ENCODE results near the gene C2orf78. TPM values are rescaled to one million over a fixed set of nuclear protein-coding genes. Genes with fewer than 3 reads are reported as not detected.

Gene C2orf78
- total and polyA plus RNA-seq, 10 donors, result not detected

DNA sequence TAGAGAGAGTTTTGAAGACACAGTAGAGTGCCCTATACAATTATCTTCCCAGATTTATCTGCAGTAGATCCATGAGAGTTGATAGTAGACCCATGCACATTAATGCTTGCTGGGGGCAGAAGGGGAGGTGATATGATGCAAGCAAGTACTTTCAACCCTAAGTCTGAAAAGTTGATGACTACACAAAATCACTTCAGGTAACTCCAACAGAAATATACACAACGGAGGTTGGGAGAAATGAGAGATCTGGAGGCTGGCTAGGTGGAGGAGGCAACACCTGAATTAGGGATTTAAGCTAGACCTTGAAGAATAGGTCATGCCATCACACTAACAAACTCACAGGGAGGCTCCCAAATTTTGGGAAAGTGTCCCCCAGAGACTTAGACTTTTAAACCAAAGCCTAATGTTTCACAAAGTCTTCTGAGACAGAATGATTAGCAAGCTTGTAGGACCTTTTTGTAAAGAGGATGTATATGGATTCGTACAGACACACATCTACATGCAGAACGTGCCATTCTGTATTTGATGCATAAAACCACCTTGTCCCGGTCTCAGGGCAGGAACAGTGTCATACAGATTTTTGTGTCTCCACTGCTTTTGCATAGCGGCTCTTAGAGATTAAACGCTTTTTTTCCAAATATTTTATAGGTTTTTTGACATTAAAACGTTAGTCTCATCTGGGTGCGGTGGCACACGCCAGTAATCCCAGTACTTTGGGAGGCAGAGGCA, 43.8 kb downstream of the C2orf78 start:
- Histone ChIP-seq H3K9me3 (no peaks in the 10 kb centered on the region), H3K27me3 (replicated peaks in 1 of 7) (no peaks in the 10 kb centered on the region), H3K27ac (peak overlapping the region; percentile 87 to 98 (median 96)), H3K36me3 (peaks cover 3 to 23% (median 15%) of the 10 kb centered on the region in 6 donors), H3K4me1 (peaks cover 12 to 57% (median 33%) of the 10 kb centered on the region in 6 donors), H3K4me3 (peak overlapping the region; percentile 57 to 90 (median 74))
- TF ChIP-seq POLR2A (IDR thresholded peaks at IDR 0.05) (no peak), POLR2AphosphoS5 (IDR thresholded peaks at IDR 0.05) (no peak)
- TF ChIP-seq, protein P1, sequence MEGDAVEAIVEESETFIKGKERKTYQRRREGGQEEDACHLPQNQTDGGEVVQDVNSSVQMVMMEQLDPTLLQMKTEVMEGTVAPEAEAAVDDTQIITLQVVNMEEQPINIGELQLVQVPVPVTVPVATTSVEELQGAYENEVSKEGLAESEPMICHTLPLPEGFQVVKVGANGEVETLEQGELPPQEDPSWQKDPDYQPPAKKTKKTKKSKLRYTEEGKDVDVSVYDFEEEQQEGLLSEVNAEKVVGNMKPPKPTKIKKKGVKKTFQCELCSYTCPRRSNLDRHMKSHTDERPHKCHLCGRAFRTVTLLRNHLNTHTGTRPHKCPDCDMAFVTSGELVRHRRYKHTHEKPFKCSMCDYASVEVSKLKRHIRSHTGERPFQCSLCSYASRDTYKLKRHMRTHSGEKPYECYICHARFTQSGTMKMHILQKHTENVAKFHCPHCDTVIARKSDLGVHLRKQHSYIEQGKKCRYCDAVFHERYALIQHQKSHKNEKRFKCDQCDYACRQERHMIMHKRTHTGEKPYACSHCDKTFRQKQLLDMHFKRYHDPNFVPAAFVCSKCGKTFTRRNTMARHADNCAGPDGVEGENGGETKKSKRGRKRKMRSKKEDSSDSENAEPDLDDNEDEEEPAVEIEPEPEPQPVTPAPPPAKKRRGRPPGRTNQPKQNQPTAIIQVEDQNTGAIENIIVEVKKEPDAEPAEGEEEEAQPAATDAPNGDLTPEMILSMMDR (IDR thresholded peaks at IDR 0.05 in 8 of 11, conservative IDR thresholded peaks at IDR 0.05 in 3 of 11), result no peak
- intact Hi-C loops (cut with DNase I; ENCODE audit: low total_unique reads), result no loop called here
- WGBS, 5 donors, result 77 to 86% (median 80%) methylated on average over 9 of the region's 9 CpGs
- DNase-seq, result no peak

DNA sequence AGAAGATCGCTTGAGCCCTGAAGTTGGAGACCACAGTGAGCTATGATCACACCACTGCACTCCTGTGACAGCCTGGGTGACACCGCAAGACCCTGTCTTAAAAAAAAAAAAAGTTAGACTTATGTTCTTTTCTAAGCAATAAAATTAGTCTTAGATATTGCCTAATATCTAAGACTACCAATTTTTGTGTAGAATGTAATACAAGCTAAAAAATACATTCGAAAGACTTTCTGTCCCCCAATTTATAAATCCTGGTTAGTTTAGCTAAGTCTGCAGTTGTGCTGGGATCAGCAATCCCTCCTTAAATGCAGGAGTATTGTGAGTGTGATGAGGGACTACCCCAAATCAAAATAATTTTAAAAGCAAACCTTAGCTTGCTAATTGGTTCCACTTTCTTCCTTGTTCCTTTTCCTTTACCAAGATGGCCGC, 44.4 kb downstream of the C2orf78 start:
- H3K27ac ChIP-seq, result peak overlapping the region; percentile 87 to 98 (median 96)
- no peaks in the 10 kb centered on the region for H3K27me3 ChIP-seq (replicated peaks in 1 of 7)
- TF ChIP-seq POLR2A (IDR thresholded peaks at IDR 0.05) (no peak), POLR2AphosphoS5 (IDR thresholded peaks at IDR 0.05) (no peak)
- TF ChIP-seq, protein P1 (IDR thresholded peaks at IDR 0.05 in 8 of 11, conservative IDR thresholded peaks at IDR 0.05 in 3 of 11), result no peak
- peaks cover 3 to 28% (median 20%) of the 10 kb centered on the region in 6 donors for H3K36me3 ChIP-seq
- peak overlapping the region; percentile 57 to 90 (median 74) for H3K4me3 ChIP-seq
- WGBS, 5 donors, result 59 to 69% (median 66%) methylated on average over 4 of the region's 4 CpGs
- H3K9me3 ChIP-seq, result no peaks in the 10 kb centered on the region
- DNase-seq, result no peak
- intact Hi-C loops (cut with DNase I; ENCODE audit: low total_unique reads), result no loop called here
- peaks cover 12 to 62% (median 33%) of the 10 kb centered on the region in 6 donors for H3K4me1 ChIP-seq

DNA sequence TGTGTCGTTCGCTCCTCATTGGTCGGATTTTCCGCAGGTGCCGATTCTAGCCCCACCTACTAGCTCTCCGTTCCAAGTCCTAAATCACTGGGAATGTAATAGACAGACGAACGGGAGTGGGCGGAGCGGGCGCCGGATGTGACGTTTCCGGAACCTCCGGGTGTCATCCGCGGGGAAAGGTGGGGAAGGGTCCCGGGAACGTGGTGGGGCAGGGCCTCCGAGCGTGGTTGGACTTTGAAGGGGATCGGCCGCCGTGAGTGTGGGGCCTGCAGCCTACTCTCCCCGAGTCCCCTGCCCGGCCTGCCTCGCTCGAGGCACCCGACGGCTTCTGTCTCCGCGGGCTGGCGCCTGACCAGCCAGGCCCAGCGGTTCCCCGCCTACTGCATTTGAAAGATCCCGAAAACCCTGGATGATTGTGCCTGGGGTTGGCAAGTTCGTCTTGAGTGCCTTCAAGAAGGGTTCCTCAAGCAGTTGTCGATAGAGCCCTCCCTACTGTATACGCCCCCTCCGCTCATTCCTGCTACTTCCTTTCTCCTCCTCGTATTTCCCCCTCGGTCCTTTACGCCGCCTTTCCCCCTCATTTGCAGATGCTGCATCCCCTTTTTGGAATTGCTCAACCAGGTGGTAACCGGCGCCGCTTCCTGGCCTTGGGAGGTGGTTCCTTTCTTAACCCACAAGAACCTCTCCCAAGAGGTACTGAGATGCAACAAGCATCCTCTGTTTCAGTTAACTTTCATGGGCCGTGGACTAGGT, 45.0 kb downstream of the C2orf78 start, which contains the start of gene STAMBP:
STAMBP (plus strand) TSS at position 144 of the 753 bp plus-strand sequence. CDS start 1,896 bp downstream, outside the sequence.
- Histone ChIP-seq H3K36me3 (peaks cover 3 to 34% (median 25%) of the 10 kb centered on the region in 6 donors), H3K27ac (peak within 1 kb of the TSS; percentile 87 to 98 (median 96)), H3K27me3 (replicated peaks in 1 of 7) (no peaks in the 10 kb centered on the region), H3K4me1 (peaks cover 12 to 58% (median 32%) of the 10 kb centered on the region in 6 donors), H3K9me3 (no peaks in the 10 kb centered on the region), H3K4me3 (peak within 1 kb of the TSS; percentile 57 to 90 (median 74))
- 0 to 1% (median 1%) methylated on average over 41 to 48 of the region's 48 CpGs for WGBS, 5 donors
- DNase-seq, result peak; percentile 96
- peak; percentile 89 to 92 (median 92) for TF ChIP-seq POLR2AphosphoS5 (IDR thresholded peaks at IDR 0.05)
- TF ChIP-seq, protein P1 (IDR thresholded peaks at IDR 0.05 in 8 of 11, conservative IDR thresholded peaks at IDR 0.05 in 3 of 11), result peak in 3 of 11 experiments; percentile 4 to 19 (median 12)
- peak in 2 of 3 donors; percentile 12 to 53 for TF ChIP-seq POLR2A (IDR thresholded peaks at IDR 0.05)
- intact Hi-C loops (cut with DNase I; ENCODE audit: low total_unique reads), result no loop called here
